ENCODE measurements around the gene TM9SF1. TPM values are rescaled to one million over a fixed set of nuclear protein-coding genes. Genes with fewer than 3 reads are reported as not detected.

TM9SF1 gene
- total RNA-seq, 1 donor from 2014 or later = 69.5 TPM

DNA sequence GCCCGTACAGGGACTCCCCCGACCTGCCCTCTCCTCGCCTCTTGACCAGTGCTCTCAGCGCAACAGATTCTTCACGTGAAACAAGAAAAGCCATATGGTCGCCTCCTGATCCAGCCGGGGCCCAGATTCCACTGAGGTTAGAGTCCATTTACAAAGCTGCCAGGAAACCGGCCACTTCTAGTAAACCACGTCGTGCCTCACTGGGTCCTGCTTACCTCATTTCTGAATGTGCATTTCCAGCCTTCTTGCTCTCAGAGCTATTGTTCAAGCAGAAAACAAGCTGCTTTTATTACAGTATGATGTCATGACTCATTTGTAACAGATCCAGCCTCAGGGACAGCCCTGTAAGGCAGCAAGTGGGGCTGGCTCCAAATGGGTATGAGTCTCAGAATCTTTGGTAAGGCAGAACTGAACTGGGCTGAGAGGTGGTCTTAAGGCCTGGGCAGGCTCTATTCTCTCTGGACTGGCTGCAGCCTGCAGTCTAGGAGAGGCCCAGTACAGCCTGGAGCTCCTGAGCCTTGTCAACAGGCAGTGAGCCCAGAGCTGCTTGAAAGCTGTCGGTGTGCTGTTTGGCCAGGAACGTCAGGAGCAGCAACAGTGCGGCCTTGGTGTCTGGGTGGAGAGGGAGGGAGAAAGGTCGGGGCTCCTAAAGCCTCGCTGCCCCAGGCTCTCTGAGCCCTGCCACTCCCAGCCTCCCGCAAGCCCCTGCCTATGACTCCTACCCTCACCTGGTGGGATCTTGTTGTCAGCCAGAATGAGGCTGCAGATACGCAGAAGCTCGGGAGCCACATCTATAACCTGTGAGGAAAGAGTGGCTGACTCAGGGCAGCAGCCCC is 15.1 kb downstream of the TM9SF1 start:
- no peak for DNase-seq (ENCODE audit: extremely low spot score, unreplicated experiment)
- H3K9me3 Mint-ChIP-seq (ENCODE audit: unreplicated experiment) = no peaks in the 10 kb centered on the region
- H3K4me3 Mint-ChIP-seq (ENCODE audit: unreplicated experiment) = no peak overlapping the region
- TF ChIP-seq, protein P1, sequence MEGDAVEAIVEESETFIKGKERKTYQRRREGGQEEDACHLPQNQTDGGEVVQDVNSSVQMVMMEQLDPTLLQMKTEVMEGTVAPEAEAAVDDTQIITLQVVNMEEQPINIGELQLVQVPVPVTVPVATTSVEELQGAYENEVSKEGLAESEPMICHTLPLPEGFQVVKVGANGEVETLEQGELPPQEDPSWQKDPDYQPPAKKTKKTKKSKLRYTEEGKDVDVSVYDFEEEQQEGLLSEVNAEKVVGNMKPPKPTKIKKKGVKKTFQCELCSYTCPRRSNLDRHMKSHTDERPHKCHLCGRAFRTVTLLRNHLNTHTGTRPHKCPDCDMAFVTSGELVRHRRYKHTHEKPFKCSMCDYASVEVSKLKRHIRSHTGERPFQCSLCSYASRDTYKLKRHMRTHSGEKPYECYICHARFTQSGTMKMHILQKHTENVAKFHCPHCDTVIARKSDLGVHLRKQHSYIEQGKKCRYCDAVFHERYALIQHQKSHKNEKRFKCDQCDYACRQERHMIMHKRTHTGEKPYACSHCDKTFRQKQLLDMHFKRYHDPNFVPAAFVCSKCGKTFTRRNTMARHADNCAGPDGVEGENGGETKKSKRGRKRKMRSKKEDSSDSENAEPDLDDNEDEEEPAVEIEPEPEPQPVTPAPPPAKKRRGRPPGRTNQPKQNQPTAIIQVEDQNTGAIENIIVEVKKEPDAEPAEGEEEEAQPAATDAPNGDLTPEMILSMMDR (IDR thresholded peaks at IDR 0.05) = no peak
- no peaks in the 10 kb centered on the region for H3K27me3 Mint-ChIP-seq (ENCODE audit: unreplicated experiment)
- H3K27ac Mint-ChIP-seq (ENCODE audit: unreplicated experiment) = no peak overlapping the region
- peaks cover 22% of the 10 kb centered on the region for H3K36me3 Mint-ChIP-seq (ENCODE audit: unreplicated experiment)
- H3K4me1 Mint-ChIP-seq (ENCODE audit: unreplicated experiment) = no peaks in the 10 kb centered on the region

DNA sequence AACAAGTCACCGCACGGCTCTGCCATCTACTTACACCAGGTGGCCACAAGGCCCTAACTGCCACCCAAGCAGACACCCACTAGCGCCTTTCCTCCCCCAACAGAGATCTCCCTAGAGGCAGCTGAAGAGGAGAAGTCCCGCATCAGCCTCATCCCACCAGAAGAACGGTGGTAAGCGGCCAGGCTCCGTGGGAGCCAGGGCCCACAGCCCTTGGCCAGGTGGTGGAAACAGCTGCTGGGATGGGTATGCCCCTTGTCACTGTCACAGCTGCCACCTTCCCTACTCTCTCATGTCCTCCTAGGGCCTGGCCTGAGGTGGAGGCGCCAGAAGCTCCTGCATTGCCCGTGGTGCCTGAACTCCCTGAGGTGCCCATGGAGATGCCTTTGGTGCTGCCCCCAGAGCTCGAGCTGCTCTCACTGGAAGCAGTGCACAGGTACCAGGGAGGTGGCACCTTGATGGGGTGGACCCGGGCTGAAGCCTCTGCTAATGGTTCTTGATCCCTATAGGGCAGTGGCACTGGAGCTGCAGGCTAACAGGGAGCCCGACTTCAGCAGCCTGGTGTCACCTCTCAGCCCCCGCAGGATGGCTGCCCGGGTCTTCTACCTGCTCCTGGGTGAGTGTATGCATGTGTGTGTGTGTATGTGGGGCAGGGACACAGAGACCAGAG is 15.8 kb downstream of the TM9SF1 start:
- Mint-ChIP-seq H3K4me1 (ENCODE audit: unreplicated experiment) (no peaks in the 10 kb centered on the region), H3K36me3 (ENCODE audit: unreplicated experiment) (peaks cover 22% of the 10 kb centered on the region), H3K27ac (ENCODE audit: unreplicated experiment) (no peak overlapping the region), H3K4me3 (ENCODE audit: unreplicated experiment) (no peak overlapping the region), H3K27me3 (ENCODE audit: unreplicated experiment) (no peaks in the 10 kb centered on the region), H3K9me3 (ENCODE audit: unreplicated experiment) (no peaks in the 10 kb centered on the region)
- TF ChIP-seq, protein P1 (IDR thresholded peaks at IDR 0.05) = no peak
- DNase-seq (ENCODE audit: extremely low spot score, unreplicated experiment) = no peak

DNA sequence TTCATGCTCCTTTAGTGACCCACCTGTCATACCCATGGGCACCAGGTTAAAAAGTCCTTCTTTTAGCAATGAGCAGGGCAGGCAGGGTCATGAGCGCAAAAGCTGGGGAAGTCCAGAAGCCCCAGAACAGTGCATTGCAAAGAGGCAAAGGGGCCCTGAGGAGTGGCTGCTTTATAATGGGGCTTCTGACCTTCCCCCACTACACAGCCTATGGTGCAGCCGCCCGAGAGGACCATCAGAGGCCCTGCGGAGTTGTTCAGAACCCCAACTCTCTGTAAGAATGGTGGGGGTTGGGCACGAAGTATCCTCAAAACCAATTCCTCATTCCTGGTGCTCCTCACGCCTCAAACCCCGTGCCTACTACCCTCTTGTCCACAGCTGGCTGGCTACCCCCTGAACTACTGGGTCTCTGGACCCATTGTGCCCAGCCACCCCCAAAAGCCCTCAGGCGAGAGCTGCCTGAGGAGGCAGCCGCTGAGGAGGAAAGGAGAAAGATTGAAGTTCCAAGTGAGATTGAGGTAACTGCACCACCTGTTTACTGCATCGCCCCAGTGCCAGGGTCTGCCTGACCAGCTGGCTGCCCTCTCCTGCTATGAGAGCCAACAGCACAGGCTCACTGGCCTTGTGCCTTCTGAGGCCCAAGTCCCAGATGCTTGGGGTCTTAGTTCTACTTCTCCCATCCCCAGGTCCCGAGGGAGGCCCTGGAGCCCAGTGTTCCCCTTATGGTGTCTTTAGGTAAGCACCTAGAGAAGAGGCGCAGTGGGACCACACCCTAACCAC is 16.7 kb downstream of the TM9SF1 start:
- TF ChIP-seq, protein P1 (IDR thresholded peaks at IDR 0.05) = no peak
- Mint-ChIP-seq H3K36me3 (ENCODE audit: unreplicated experiment) (peaks cover 21% of the 10 kb centered on the region), H3K4me3 (ENCODE audit: unreplicated experiment) (no peak overlapping the region), H3K9me3 (ENCODE audit: unreplicated experiment) (no peaks in the 10 kb centered on the region), H3K4me1 (ENCODE audit: unreplicated experiment) (no peaks in the 10 kb centered on the region), H3K27ac (ENCODE audit: unreplicated experiment) (no peak overlapping the region), H3K27me3 (ENCODE audit: unreplicated experiment) (no peaks in the 10 kb centered on the region)
- DNase-seq (ENCODE audit: extremely low spot score, unreplicated experiment) = no peak

DNA sequence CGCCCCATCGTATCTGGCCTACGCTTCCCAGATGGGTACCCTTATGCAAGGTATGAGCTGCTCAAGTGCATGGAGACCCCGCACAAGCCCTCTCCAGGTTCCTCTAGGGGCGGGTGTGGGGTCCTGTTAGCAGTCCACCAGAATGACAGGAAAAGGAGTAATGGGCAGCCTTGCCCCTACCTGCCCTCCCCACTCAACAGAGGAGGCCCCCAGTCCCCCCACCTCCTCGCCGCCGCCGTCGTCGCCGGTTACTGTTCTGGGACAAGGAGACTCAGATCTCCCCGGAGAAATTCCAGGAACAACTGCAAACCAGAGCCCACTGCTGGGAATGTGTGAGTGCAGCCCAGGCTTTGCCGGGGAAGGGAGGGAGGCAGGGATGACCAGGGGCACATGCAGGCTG is 17.4 kb downstream of the TM9SF1 start:
- DNase-seq (ENCODE audit: extremely low spot score, unreplicated experiment) = no peak
- H3K4me3 Mint-ChIP-seq (ENCODE audit: unreplicated experiment) = no peak overlapping the region
- H3K4me1 Mint-ChIP-seq (ENCODE audit: unreplicated experiment) = no peaks in the 10 kb centered on the region
- no peaks in the 10 kb centered on the region for H3K27me3 Mint-ChIP-seq (ENCODE audit: unreplicated experiment)
- no peaks in the 10 kb centered on the region for H3K9me3 Mint-ChIP-seq (ENCODE audit: unreplicated experiment)
- peaks cover 22% of the 10 kb centered on the region for H3K36me3 Mint-ChIP-seq (ENCODE audit: unreplicated experiment)
- TF ChIP-seq, protein P1 (IDR thresholded peaks at IDR 0.05) = no peak
- H3K27ac Mint-ChIP-seq (ENCODE audit: unreplicated experiment) = no peak overlapping the region

All from osteocyte (in vitro differentiated cells).